SK-N-SH (cell line): Measurements from ENCODE around the gene RAB3IP.

Experiments used
- EP300 ChIP-seq, 2 experiments: IDR thresholded peaks; 2 replicates each; pipeline versions ENCODE4 v1.4.0 to v1.6.1; 2012; ENCODE audit warnings: borderline replicate concordance in 1 of 2, low read depth in 1 of 2, low read length in 1 of 2
- GABPA ChIP-seq: IDR thresholded peaks from 2 replicates; pipeline ENCODE4 v1.4.0; 2012; ENCODE audit warnings: low read depth, mild to moderate bottlenecking
- MEF2A ChIP-seq: IDR thresholded peaks from 2 replicates; pipeline ENCODE4 v1.4.0; 2012; ENCODE audit warnings: low read depth, borderline replicate concordance
- RAD21 ChIP-seq: IDR thresholded peaks from 2 replicates; pipeline ENCODE4 v1.6.1; 2012; ENCODE audit warnings: mild to moderate bottlenecking, low read length
- RFX5 ChIP-seq: IDR thresholded peaks from 2 replicates; pipeline ENCODE4 v1.6.1; 2012; ENCODE audit warnings: mild to moderate bottlenecking, improper control_type of control experiment, low read length
- SIN3A ChIP-seq: IDR thresholded peaks from 2 replicates; pipeline ENCODE4 v1.6.1; 2012; ENCODE audit warnings: low read depth, mild to moderate bottlenecking, low read length, moderate library complexity, borderline replicate concordance
- SMC3 ChIP-seq: IDR thresholded peaks from 2 replicates; pipeline ENCODE4 v1.6.1; 2012; ENCODE audit warnings: low read depth, low read length, improper control_type of control experiment
- TF ChIP-seq, protein P1 (sequence below): fragments of 200-600 bp; sonication (generic); IDR thresholded peaks from 2 replicates; pipeline ENCODE4 v1.6.1; 2017; ENCODE audit warnings: antibody characterized with exemption, mild to moderate bottlenecking, moderate library complexity
- TF ChIP-seq, protein P2 (sequence below): IDR thresholded peaks from 2 replicates; pipeline ENCODE4; 2012
- TF ChIP-seq, protein P3 (sequence below): IDR thresholded peaks from 2 replicates; pipeline ENCODE4 v1.6.1; 2012; ENCODE audit warnings: mild to moderate bottlenecking, low read depth, low read length, moderate library complexity

DNA sequence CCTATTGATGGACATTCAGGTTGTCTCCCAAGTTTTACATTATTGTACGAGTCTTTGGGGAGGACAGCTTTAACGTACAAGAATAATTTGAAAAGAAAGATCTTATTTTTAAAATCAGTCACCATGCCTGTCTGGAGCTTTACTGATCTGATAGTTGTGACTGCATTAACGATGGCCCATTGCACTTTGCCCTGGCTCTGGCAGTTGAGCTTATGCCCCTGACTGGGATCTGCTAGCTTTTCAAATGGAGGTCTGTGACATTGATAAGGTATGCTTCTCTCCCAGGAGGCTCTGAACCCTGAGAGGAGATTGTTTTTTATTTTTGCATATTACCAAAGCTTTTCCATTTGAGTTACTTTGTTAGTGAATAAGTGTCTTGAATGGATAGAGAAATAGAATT is 17.9 kb upstream of the RAB3IP start:
- no peak for TF ChIP-seq SIN3A
- TF ChIP-seq, protein P1, sequence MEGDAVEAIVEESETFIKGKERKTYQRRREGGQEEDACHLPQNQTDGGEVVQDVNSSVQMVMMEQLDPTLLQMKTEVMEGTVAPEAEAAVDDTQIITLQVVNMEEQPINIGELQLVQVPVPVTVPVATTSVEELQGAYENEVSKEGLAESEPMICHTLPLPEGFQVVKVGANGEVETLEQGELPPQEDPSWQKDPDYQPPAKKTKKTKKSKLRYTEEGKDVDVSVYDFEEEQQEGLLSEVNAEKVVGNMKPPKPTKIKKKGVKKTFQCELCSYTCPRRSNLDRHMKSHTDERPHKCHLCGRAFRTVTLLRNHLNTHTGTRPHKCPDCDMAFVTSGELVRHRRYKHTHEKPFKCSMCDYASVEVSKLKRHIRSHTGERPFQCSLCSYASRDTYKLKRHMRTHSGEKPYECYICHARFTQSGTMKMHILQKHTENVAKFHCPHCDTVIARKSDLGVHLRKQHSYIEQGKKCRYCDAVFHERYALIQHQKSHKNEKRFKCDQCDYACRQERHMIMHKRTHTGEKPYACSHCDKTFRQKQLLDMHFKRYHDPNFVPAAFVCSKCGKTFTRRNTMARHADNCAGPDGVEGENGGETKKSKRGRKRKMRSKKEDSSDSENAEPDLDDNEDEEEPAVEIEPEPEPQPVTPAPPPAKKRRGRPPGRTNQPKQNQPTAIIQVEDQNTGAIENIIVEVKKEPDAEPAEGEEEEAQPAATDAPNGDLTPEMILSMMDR: no peak
- no peak for TF ChIP-seq EP300 (IDR thresholded peaks at IDR 0.05; ENCODE audit: borderline replicate concordance in 1 of 2, low read depth in 1 of 2, low read length in 1 of 2)
- TF ChIP-seq SMC3: no peak
- no peak for TF ChIP-seq RFX5
- TF ChIP-seq, protein P2, sequence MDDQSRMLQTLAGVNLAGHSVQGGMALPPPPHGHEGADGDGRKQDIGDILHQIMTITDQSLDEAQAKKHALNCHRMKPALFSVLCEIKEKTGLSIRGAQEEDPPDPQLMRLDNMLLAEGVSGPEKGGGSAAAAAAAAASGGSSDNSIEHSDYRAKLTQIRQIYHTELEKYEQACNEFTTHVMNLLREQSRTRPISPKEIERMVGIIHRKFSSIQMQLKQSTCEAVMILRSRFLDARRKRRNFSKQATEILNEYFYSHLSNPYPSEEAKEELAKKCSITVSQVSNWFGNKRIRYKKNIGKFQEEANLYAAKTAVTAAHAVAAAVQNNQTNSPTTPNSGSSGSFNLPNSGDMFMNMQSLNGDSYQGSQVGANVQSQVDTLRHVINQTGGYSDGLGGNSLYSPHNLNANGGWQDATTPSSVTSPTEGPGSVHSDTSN: no peak
- no peak for TF ChIP-seq MEF2A
- TF ChIP-seq RAD21: no peak
- TF ChIP-seq, protein P3, sequence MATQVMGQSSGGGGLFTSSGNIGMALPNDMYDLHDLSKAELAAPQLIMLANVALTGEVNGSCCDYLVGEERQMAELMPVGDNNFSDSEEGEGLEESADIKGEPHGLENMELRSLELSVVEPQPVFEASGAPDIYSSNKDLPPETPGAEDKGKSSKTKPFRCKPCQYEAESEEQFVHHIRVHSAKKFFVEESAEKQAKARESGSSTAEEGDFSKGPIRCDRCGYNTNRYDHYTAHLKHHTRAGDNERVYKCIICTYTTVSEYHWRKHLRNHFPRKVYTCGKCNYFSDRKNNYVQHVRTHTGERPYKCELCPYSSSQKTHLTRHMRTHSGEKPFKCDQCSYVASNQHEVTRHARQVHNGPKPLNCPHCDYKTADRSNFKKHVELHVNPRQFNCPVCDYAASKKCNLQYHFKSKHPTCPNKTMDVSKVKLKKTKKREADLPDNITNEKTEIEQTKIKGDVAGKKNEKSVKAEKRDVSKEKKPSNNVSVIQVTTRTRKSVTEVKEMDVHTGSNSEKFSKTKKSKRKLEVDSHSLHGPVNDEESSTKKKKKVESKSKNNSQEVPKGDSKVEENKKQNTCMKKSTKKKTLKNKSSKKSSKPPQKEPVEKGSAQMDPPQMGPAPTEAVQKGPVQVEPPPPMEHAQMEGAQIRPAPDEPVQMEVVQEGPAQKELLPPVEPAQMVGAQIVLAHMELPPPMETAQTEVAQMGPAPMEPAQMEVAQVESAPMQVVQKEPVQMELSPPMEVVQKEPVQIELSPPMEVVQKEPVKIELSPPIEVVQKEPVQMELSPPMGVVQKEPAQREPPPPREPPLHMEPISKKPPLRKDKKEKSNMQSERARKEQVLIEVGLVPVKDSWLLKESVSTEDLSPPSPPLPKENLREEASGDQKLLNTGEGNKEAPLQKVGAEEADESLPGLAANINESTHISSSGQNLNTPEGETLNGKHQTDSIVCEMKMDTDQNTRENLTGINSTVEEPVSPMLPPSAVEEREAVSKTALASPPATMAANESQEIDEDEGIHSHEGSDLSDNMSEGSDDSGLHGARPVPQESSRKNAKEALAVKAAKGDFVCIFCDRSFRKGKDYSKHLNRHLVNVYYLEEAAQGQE: no peak
- TF ChIP-seq GABPA: no peak
